DOHH2 (cell line): ENCODE measurements around the gene FAM24A.
"Not testable (repeated sequence)": the region's sequence is repeated elsewhere in the genome, so short reads cannot be mapped to it uniquely, and the experiment has no call there.

Experiments used
- H3F3A ChIP-seq: fragments of 200-600 bp; sonication (generic), shearing (Covaris generic); 2 replicates; pipeline ENCODE4 v1.6.0; 2016; ENCODE audit warnings: antibody characterized with exemption, mild to moderate bottlenecking; ENCODE audit not compliant: control insufficient read depth, insufficient read depth
- H3K27ac ChIP-seq: fragments of 200-600 bp; sonication (generic); 2 replicates; pipeline ENCODE4 v1.5.1; 2014; ENCODE audit warnings: low read depth, mild to moderate bottlenecking, low read length, moderate library complexity
- H3K27me3 ChIP-seq: fragments of 200-600 bp; sonication (generic); 2 replicates; pipeline ENCODE4 v1.6.1; 2014; ENCODE audit warnings: mild to moderate bottlenecking, low read length, mixed read lengths; ENCODE audit not compliant: control insufficient read depth
- H3K36me3 ChIP-seq: fragments of 200-600 bp; sonication (generic); 2 replicates; pipeline ENCODE4 v1.6.1; 2014; ENCODE audit warnings: mild to moderate bottlenecking, low read length, moderate library complexity, mixed read lengths; ENCODE audit not compliant: control insufficient read depth
- H3K4me1 ChIP-seq: fragments of 200-600 bp; sonication (generic); 2 replicates; pipeline ENCODE4 v1.6.1; 2014; ENCODE audit warnings: mild to moderate bottlenecking, low read length, mixed read lengths; ENCODE audit not compliant: control insufficient read depth
- H3K4me2 ChIP-seq: fragments of 200-600 bp; sonication (generic); 2 replicates; pipeline ENCODE4 v1.6.0; 2014; ENCODE audit warnings: mild to moderate bottlenecking, low read length, moderate library complexity
- H3K4me3 ChIP-seq: fragments of 200-600 bp; sonication (generic); 2 replicates; pipeline ENCODE4 v1.5.1; 2014; ENCODE audit warnings: mild to moderate bottlenecking, low read length, mixed read lengths
- H3K79me2 ChIP-seq: fragments of 200-600 bp; sonication (generic); 2 replicates; pipeline ENCODE4 v1.6.1; 2014; ENCODE audit warnings: mild to moderate bottlenecking, low read length, mixed read lengths; ENCODE audit not compliant: control insufficient read depth
- H3K9me2 ChIP-seq: fragments of 200-600 bp; sonication (generic); replicated peaks from 2 replicates; pipeline ENCODE4 v1.6.1; 2014; ENCODE audit warnings: mild to moderate bottlenecking, low read length, mixed read lengths; ENCODE audit not compliant: control insufficient read depth
- H3K9me3 ChIP-seq: fragments of 200-600 bp; sonication (generic); 2 replicates; pipeline ENCODE4 v1.6.1; 2014; ENCODE audit warnings: antibody characterized with exemption, low read length, mixed read lengths; ENCODE audit not compliant: control insufficient read depth, insufficient read depth
- H4K20me1 ChIP-seq: fragments of 200-600 bp; sonication (generic); 2 replicates; pipeline ENCODE4 v1.6.0; 2014; ENCODE audit warnings: low read depth, mild to moderate bottlenecking, antibody characterized with exemption, low read length, moderate library complexity; ENCODE audit not compliant: control insufficient read depth, insufficient read depth
- EZH2phosphoT487 ChIP-seq: fragments of 200-600 bp; sonication (generic); IDR thresholded peaks from 2 replicates; pipeline ENCODE4 v1.6.1; 2017; ENCODE audit warnings: borderline replicate concordance, mild to moderate bottlenecking, antibody characterized with exemption, low read length, moderate library complexity, mixed read lengths
- TF ChIP-seq, protein P1 (sequence below): fragments of 200-600 bp; sonication (generic); IDR thresholded peaks from one replicate; pipeline ENCODE4 v1.5.1; 2014; ENCODE audit warnings: antibody characterized with exemption, mild to moderate bottlenecking, low read depth, low read length; ENCODE audit not compliant: poor library complexity, severe bottlenecking

FAM24A gene

DNA sequence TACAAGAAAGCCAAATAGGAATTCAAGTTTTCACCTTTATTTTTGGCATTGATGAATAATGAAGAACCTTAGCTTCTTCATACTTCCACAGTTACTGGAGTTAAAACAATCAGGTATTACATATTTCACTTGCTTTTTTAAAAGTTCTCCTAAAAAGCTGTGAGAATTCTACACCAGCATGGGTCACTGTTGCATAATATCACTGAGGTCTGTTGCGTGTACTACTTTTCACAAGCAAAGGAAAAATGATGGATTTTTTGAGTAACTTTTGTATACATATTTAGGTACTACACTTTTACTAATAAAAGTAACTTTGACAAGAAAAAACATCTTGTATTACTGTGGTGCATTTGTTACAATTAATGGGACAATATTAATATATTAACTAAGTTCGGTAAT is 46.2 kb upstream of the FAM24A start:
- TF ChIP-seq, protein P1, sequence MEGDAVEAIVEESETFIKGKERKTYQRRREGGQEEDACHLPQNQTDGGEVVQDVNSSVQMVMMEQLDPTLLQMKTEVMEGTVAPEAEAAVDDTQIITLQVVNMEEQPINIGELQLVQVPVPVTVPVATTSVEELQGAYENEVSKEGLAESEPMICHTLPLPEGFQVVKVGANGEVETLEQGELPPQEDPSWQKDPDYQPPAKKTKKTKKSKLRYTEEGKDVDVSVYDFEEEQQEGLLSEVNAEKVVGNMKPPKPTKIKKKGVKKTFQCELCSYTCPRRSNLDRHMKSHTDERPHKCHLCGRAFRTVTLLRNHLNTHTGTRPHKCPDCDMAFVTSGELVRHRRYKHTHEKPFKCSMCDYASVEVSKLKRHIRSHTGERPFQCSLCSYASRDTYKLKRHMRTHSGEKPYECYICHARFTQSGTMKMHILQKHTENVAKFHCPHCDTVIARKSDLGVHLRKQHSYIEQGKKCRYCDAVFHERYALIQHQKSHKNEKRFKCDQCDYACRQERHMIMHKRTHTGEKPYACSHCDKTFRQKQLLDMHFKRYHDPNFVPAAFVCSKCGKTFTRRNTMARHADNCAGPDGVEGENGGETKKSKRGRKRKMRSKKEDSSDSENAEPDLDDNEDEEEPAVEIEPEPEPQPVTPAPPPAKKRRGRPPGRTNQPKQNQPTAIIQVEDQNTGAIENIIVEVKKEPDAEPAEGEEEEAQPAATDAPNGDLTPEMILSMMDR: no peak
- no peak for TF ChIP-seq EZH2phosphoT487
- H3F3A ChIP-seq: no peaks in the 10 kb centered on the region; the same call in 1 of the 2 replicates
- H3K36me3 ChIP-seq: no peaks in the 10 kb centered on the region; the same call in 1 of the 2 replicates
- H3K27me3 ChIP-seq: no peaks in the 10 kb centered on the region
- H3K9me3 ChIP-seq: no peaks in the 10 kb centered on the region; the same call in 1 of the 2 replicates
- H3K4me1 ChIP-seq: no peaks in the 10 kb centered on the region
- H3K79me2 ChIP-seq: peaks cover 66% of the 10 kb centered on the region
- H3K27ac ChIP-seq: no peak overlapping the region
- no peaks in the 10 kb centered on the region for H3K9me2 ChIP-seq
- no peak overlapping the region for H3K4me3 ChIP-seq
- no peaks in the 10 kb centered on the region for H4K20me1 ChIP-seq
- H3K4me2 ChIP-seq: no peak overlapping the region

DNA sequence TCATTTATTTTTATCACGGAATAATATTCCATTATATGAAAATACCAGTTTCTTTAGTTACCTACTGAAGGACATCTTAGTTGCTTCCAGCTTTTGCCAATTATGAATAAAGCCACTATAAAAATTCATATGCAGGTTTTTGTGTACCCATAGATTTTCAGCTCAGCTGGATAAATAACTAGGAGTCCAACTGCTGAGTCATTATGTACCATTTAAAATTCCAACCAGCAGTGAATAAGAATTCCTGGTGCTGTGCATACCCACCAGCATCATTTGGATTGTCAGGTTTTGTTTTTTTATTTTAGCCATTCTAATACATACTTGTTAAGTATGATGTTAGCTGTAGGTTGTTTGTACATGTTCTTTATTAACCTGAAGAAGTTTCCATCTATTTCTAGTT is 45.5 kb upstream of the FAM24A start:
- H3K9me2 ChIP-seq: no peaks in the 10 kb centered on the region
- no peaks in the 10 kb centered on the region for H4K20me1 ChIP-seq
- no peaks in the 10 kb centered on the region; the same call in 1 of the 2 replicates for H3F3A ChIP-seq
- no peak overlapping the region for H3K4me2 ChIP-seq
- H3K79me2 ChIP-seq: peaks cover 60% of the 10 kb centered on the region
- no peak for TF ChIP-seq EZH2phosphoT487
- H3K4me1 ChIP-seq: no peaks in the 10 kb centered on the region
- no peaks in the 10 kb centered on the region; the same call in 1 of the 2 replicates for H3K9me3 ChIP-seq
- H3K27me3 ChIP-seq: no peaks in the 10 kb centered on the region
- no peaks in the 10 kb centered on the region; the same call in 1 of the 2 replicates for H3K36me3 ChIP-seq
- no peak overlapping the region for H3K4me3 ChIP-seq
- H3K27ac ChIP-seq: no peak overlapping the region

GRCh38 chr10:122866757-122867482 is 43.5 kb upstream of the FAM24A start:
- not testable (repeated sequence) for H3K36me3 ChIP-seq, H3K4me1 ChIP-seq, H3K4me3 ChIP-seq, H3K9me2 ChIP-seq, H3K27me3 ChIP-seq, H3K9me3 ChIP-seq, H3F3A ChIP-seq, H4K20me1 ChIP-seq, H3K27ac ChIP-seq, H3K4me2 ChIP-seq
- peaks cover 45% of the 10 kb centered on the region for H3K79me2 ChIP-seq

DNA sequence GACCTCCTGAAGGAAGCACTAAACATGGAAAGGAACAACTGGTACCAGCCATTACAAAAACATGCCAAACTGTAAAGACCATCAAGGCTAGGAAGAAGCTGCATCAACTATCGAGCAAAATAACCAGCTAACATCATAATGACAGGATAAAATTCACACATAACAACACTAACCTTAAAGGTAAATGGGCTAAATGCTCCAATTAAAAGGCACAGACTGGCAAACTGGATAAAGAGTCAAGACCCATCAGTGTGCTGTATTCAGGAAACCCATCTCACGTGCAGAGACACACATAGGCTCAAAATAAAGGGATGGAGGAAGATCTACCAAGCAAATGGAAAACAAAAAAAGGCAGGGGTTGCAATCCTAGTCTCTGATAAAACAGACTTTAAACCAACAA is 41.6 kb upstream of the FAM24A start:
- H3K4me3 ChIP-seq, H3K36me3 ChIP-seq, H3K27ac ChIP-seq, H4K20me1 ChIP-seq, H3K27me3 ChIP-seq, H3K9me3 ChIP-seq, H3K9me2 ChIP-seq, H3F3A ChIP-seq, H3K4me1 ChIP-seq, H3K4me2 ChIP-seq: not testable (repeated sequence)
- peaks cover 40% of the 10 kb centered on the region for H3K79me2 ChIP-seq

DNA sequence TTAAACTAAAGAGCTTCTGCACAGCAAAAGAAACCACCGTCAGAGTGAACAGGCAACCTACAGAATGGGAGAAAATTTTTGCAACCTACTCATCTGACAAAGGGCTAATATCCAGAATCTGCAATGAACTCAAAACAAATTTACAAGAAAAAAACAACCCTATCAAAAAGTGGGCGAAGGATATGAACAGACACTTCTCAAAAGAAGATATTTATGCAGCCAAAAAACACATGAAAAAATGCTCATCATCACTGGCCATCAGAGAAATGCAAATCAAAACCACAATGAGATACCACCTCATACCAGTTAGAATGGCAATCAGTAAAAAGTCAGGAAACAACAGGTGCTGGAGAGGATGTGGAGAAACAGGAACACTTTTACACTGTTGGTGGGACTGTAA is 38.5 kb upstream of the FAM24A start:
- not testable (repeated sequence) for H3K27ac ChIP-seq, H3K36me3 ChIP-seq, H3K27me3 ChIP-seq, H3K4me1 ChIP-seq, H3F3A ChIP-seq, H3K9me2 ChIP-seq, H3K9me3 ChIP-seq, H4K20me1 ChIP-seq, H3K4me2 ChIP-seq, H3K4me3 ChIP-seq
- peaks cover 44% of the 10 kb centered on the region for H3K79me2 ChIP-seq
